OCI-LY1 (cell line): Measurements from ENCODE around the gene TTYH1.

ENCODE experiments used
- H2AFZ ChIP-seq: fragments of 200-600 bp; sonication (generic), shearing (Covaris generic); 2 replicates; pipeline ENCODE4 v1.6.0; 2014; ENCODE audit warnings: antibody characterized with exemption, mild to moderate bottlenecking, low read length
- H3F3A ChIP-seq: fragments of 200-600 bp; sonication (generic), shearing (Covaris generic); 2 replicates; pipeline ENCODE4 v1.6.0; 2014; ENCODE audit warnings: mild to moderate bottlenecking, antibody characterized with exemption, low read length, moderate library complexity; ENCODE audit not compliant: insufficient read depth
- H3K27ac ChIP-seq: fragments of 200-600 bp; sonication (generic); 2 replicates; pipeline ENCODE4 v1.5.1; 2014; ENCODE audit warnings: low read length, mixed run types, mild to moderate bottlenecking, low read depth; ENCODE audit not compliant: poor library complexity, severe bottlenecking
- H3K27me3 ChIP-seq: fragments of 200-600 bp; sonication (generic); 2 replicates; pipeline ENCODE4 v1.6.0; 2014; ENCODE audit warnings: antibody characterized with exemption, mild to moderate bottlenecking, low read length, moderate library complexity; ENCODE audit not compliant: insufficient read depth
- H3K36me3 ChIP-seq: fragments of 200-600 bp; sonication (generic); 2 replicates; pipeline ENCODE4 v1.6.1; 2014; ENCODE audit warnings: mild to moderate bottlenecking, antibody characterized with exemption, low read length, moderate library complexity, mixed read lengths; ENCODE audit not compliant: insufficient read depth
- H3K4me1 ChIP-seq: fragments of 200-600 bp; sonication (generic); 2 replicates; pipeline ENCODE4 v1.5.1; 2014; ENCODE audit warnings: mild to moderate bottlenecking, low read length, moderate library complexity; ENCODE audit not compliant: insufficient read depth, severe bottlenecking
- H3K4me2 ChIP-seq: fragments of 200-600 bp; sonication (generic), shearing (Covaris generic); 2 replicates; pipeline ENCODE4 v1.6.1; 2014; ENCODE audit warnings: low read length
- H3K4me3 ChIP-seq: fragments of 200-600 bp; sonication (generic); 2 replicates; pipeline ENCODE4 v1.5.1; 2014; ENCODE audit warnings: low read length, low read depth, mild to moderate bottlenecking, mixed read lengths; ENCODE audit not compliant: poor library complexity, severe bottlenecking
- H3K79me2 ChIP-seq: fragments of 200-600 bp; shearing (Covaris generic); 2 replicates; pipeline ENCODE4 v1.6.1; 2016; ENCODE audit warnings: mixed run types, low read length, mixed read lengths; ENCODE audit not compliant: insufficient read depth
- H3K9ac ChIP-seq: fragments of 200-600 bp; sonication (generic), shearing (Covaris generic); 2 replicates; pipeline ENCODE4 v1.6.1; 2014; ENCODE audit warnings: mild to moderate bottlenecking, low read length, mixed read lengths
- H3K9me2 ChIP-seq: fragments of 200-600 bp; sonication (generic), shearing (Covaris generic); 2 replicates; pipeline ENCODE4 v1.6.1; 2014; ENCODE audit warnings: low read depth, mild to moderate bottlenecking, low read length, mixed read lengths
- H3K9me3 ChIP-seq: fragments of 200-600 bp; shearing (Covaris generic); 2 replicates; pipeline ENCODE4 v1.6.1; 2014; ENCODE audit warnings: low read length, mixed read lengths
- H4K20me1 ChIP-seq: fragments of 200-600 bp; sonication (generic), shearing (Covaris generic); 2 replicates; pipeline ENCODE4 v1.6.0; 2016; ENCODE audit warnings: mild to moderate bottlenecking, low read length; ENCODE audit not compliant: insufficient read depth
- CTCF ChIP-seq: fragments of 200-600 bp; sonication (generic), shearing (Covaris generic); IDR thresholded peaks from 2 replicates; pipeline ENCODE4 v1.5.1; 2017; ENCODE audit warnings: mild to moderate bottlenecking, antibody characterized with exemption, low read length, moderate library complexity, mixed read lengths
- EZH2 ChIP-seq: fragments of 200-600 bp; sonication (generic), shearing (Covaris generic); IDR thresholded peaks from 2 replicates; pipeline ENCODE4 v1.8.0; 2017; ENCODE audit warnings: borderline replicate concordance, mixed run types, mild to moderate bottlenecking, antibody characterized with exemption, low read length, moderate library complexity, mixed read lengths

Gene TTYH1

DNA sequence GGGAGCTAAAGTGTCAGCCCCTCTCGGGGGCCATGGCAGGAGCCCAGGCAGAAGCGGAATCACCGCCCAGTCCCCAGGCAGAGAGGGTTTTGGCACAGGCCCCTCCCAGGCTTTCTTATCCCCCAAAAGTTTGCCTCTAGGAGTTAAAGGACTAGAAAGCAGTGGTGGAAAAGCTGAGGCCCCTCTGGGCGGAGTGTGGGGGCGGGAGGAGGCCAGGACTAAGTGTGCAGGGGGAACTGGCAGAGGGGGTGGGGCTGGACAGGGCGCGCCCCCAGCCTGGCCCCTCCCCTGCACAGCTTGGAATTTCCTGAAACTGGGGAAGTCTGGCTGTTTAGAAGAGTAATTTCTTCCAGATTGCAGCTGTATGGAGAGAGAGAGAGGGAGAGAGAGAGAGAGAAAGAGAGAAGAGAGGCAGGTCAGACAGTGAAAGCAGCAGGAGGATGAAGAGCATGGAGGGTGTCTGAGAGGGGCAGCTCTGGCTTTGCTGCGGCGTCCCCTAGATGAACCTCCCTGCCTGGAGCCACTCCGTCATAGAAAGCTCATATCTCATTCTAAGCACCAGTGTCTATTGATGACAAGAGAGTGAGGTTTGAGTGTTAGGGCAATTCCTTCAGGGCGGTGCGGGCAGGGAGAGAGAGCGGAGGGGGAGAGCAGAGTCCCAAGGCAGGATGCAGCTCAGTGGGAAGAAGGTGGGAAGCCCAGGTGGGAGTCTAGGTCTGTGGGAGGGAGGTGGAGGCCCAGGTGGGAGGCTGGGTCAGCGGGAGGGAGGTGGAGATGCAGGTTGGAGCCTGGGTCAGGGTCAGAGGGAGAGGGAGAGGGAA is 58.0 kb downstream of the TTYH1 start, which contains the start of gene CDC42EP5:
Gene CDC42EP5, minus strand, starts transcription at position 226 of the 821 bp plus-strand sequence. CDS start 7,749 bp downstream, outside the sequence.
- no peak within 1 kb of the TSS for H3K4me3 ChIP-seq

GRCh38 chr19:54473892-54474372 is 58.7 kb downstream of the TTYH1 start:
- H2AFZ ChIP-seq = no peak overlapping the region
- H3K36me3 ChIP-seq = no peaks in the 10 kb centered on the region
- H3K79me2 ChIP-seq = no peaks in the 10 kb centered on the region
- H3K9ac ChIP-seq = no peak overlapping the region
- H3K27ac ChIP-seq = no peak overlapping the region
- H3K27me3 ChIP-seq = no peaks in the 10 kb centered on the region; the same call in 1 of the 2 replicates
- H3F3A ChIP-seq = no peaks in the 10 kb centered on the region
- H3K4me2 ChIP-seq = no peak overlapping the region
- H3K4me3 ChIP-seq = no peak overlapping the region
- H4K20me1 ChIP-seq = no peaks in the 10 kb centered on the region
- no peaks in the 10 kb centered on the region for H3K4me1 ChIP-seq
- no peak for TF ChIP-seq EZH2
- TF ChIP-seq CTCF = no peak
- H3K9me2 ChIP-seq = no peaks in the 10 kb centered on the region
- H3K9me3 ChIP-seq = no peaks in the 10 kb centered on the region

More for the DNA sequence above, 58.0 kb downstream of the TTYH1 start, which contains the start of gene CDC42EP5:
- no peak within 1 kb of the TSS for H3K9ac ChIP-seq
- H3K27me3 ChIP-seq = no peaks in the 10 kb centered on the region; the same call in 1 of the 2 replicates
- no peaks in the 10 kb centered on the region for H3K79me2 ChIP-seq
- H3K9me2 ChIP-seq = no peaks in the 10 kb centered on the region
- H3K9me3 ChIP-seq = no peaks in the 10 kb centered on the region
- H3K4me2 ChIP-seq = no peak within 1 kb of the TSS
- no peaks in the 10 kb centered on the region for H3K36me3 ChIP-seq
- H4K20me1 ChIP-seq = no peaks in the 10 kb centered on the region
- H3K27ac ChIP-seq = no peak within 1 kb of the TSS
- no peaks in the 10 kb centered on the region for H3K4me1 ChIP-seq
- H3F3A ChIP-seq = no peaks in the 10 kb centered on the region
- TF ChIP-seq CTCF (no peak), EZH2 (no peak)
- no peak within 1 kb of the TSS for H2AFZ ChIP-seq

DNA sequence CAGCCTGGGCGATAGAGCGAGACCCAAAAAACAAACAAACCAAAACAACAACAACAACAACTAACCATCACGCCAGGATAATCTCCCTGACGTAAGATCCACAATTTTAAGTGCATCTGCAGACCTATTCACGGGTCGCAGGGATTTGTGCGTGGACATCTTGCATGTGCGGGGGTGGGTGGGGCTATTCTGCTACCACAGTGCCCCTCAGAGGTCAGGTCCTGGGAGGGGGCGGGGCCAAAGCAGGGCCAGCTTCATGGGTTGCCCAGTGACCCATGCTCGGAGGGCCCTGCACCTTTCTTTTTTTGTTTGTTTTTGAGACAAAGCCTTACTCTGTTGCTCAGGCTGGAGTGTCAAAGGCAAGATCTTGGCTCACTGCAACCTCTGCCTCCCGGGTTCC is 60.4 kb downstream of the TTYH1 start:
- H3K27me3 ChIP-seq = no peaks in the 10 kb centered on the region; the same call in 1 of the 2 replicates
- H3F3A ChIP-seq = no peaks in the 10 kb centered on the region; the same call in 1 of the 2 replicates
- no peaks in the 10 kb centered on the region for H3K4me1 ChIP-seq
- H3K36me3 ChIP-seq = no peaks in the 10 kb centered on the region
- H3K4me3 ChIP-seq = no peak overlapping the region
- no peaks in the 10 kb centered on the region for H4K20me1 ChIP-seq
- H3K9ac ChIP-seq = no peak overlapping the region
- no peaks in the 10 kb centered on the region for H3K9me3 ChIP-seq
- no peak overlapping the region for H3K4me2 ChIP-seq
- H2AFZ ChIP-seq = no peak overlapping the region
- H3K9me2 ChIP-seq = no peaks in the 10 kb centered on the region
- TF ChIP-seq CTCF = no peak
- no peak for TF ChIP-seq EZH2
- H3K79me2 ChIP-seq = no peaks in the 10 kb centered on the region
- H3K27ac ChIP-seq = no peak overlapping the region
